K562 (cell line): Measurements from ENCODE around the gene NCMAP. TPM values are rescaled to one million over a fixed set of nuclear protein-coding genes. Genes with fewer than 3 reads are reported as not detected.

Experiments
- ATAC-seq: fragments of 200-7000 bp; cut with Tn5 transposase; 3 replicates; pipeline ENCODE4 v1.9.1; 2020; ENCODE audit warnings: moderate library complexity
- BruUV-seq: library from RNA; stranded (reverse); fragments of 400-500 nt; replicated peaks from 2 replicates; lab custom pipeline; 2021; lab: Mats Ljungman, UMichigan
- CTCF ChIA-PET: fragments of 300-600 bp; formaldehyde crosslinking; extraction: SDS; loops from one replicate; lab custom pipeline; 2021; ENCODE audit warnings: low intra/inter-chr PET ratio; lab: Yijun Ruan, JAX
- POLR2A ChIA-PET: fragments of 300-600, 350-650 bp; sonication (Branson Sonifier 250); formaldehyde crosslinking; extraction: SDS; loops from one replicate; lab custom pipeline; 2021; ENCODE audit warnings: antibody characterized with exemption, inconsistent platforms; lab: Yijun Ruan, JAX
- DNase-seq, 4 experiments: peaks; one replicate each; pipeline versions ENCODE4 v3.0.0 to v3.0.0-alpha.2; 2011 to 2018; ENCODE audit warnings: low spot score in 3 of 4, mixed read lengths in 3 of 4; ENCODE audit errors: extremely low read depth in 1 of 4
- FAIRE-seq: peaks from 2 replicates; lab custom pipeline; 2011; peaks lifted over from hg19 to GRCh38; lab: Jason Lieb, UNC
- H2AFZ ChIP-seq: 2 replicates; pipeline ENCODE4 v1.6.0; 2011; ENCODE audit warnings: low read depth, low read length, control low read depth, inconsistent platforms
- H3K27ac ChIP-seq: fragments of 200-600 bp; 3 replicates; pipeline ENCODE4 v1.8.0; 2011; ENCODE audit warnings: low read depth, mild to moderate bottlenecking, control low read depth, inconsistent platforms, low read length, moderate library complexity, mixed read lengths; ENCODE audit errors: extremely low read depth
- H3K27me3 ChIP-seq, 2 experiments: fragments of 300-600 bp in 1 of 2; 2 replicates in 1 of 2; 3 replicates in 1 of 2; pipeline versions ENCODE4 v1.6.0 to v1.8.0; 2011; ENCODE audit warnings: inconsistent platforms in 2 of 2, low read length in 2 of 2, mild to moderate bottlenecking in 1 of 2, mixed read lengths in 1 of 2, moderate library complexity in 1 of 2; ENCODE audit not compliant: control insufficient read depth in 2 of 2, insufficient read depth in 2 of 2
- H3K36me3 ChIP-seq: fragments of 300-600 bp; 3 replicates; pipeline ENCODE4 v1.8.0; 2011; ENCODE audit warnings: mild to moderate bottlenecking, low read length, inconsistent platforms; ENCODE audit not compliant: control insufficient read depth, insufficient read depth
- H3K4me1 ChIP-seq, 2 experiments: fragments of 200-600 bp in 1 of 2; replicated peaks in 1 of 2; 2 replicates in 1 of 2; 3 replicates in 1 of 2; pipeline versions ENCODE4 v1.5.1 to v1.8.0; 2011; ENCODE audit warnings: inconsistent platforms in 2 of 2, low read length in 2 of 2, mild to moderate bottlenecking in 1 of 2, mixed read lengths in 1 of 2, moderate library complexity in 1 of 2; ENCODE audit not compliant: control insufficient read depth in 2 of 2, insufficient read depth in 2 of 2
- H3K4me2 ChIP-seq: 2 replicates; pipeline ENCODE4 v1.6.1; 2011; ENCODE audit warnings: low read length, control low read depth, inconsistent platforms, mixed read lengths; ENCODE audit not compliant: insufficient read depth
- H3K4me3 ChIP-seq: fragments of 200-600 bp; sonication (generic), shearing (Covaris generic); 2 replicates; pipeline ENCODE4 v1.5.1; 2016; ENCODE audit warnings: control low read depth, inconsistent platforms
- H3K79me2 ChIP-seq: fragments of 200-600 bp; 3 replicates; pipeline ENCODE4 v1.8.0; 2011; ENCODE audit warnings: low read length, inconsistent platforms; ENCODE audit not compliant: control insufficient read depth, insufficient read depth
- H3K9ac ChIP-seq, 2 experiments: 2 replicates each; pipeline versions ENCODE4 v1.6.0 to v1.6.1; 2011; ENCODE audit warnings: low read depth in 2 of 2, low read length in 2 of 2, control low read depth in 1 of 2, inconsistent platforms in 1 of 2, mild to moderate bottlenecking in 1 of 2, mixed read lengths in 1 of 2; ENCODE audit not compliant: insufficient read depth in 1 of 2
- H3K9me1 ChIP-seq: one replicate; pipeline ENCODE4 v1.6.0; 2011; ENCODE audit warnings: inconsistent platforms, mild to moderate bottlenecking, low read length, moderate library complexity; ENCODE audit not compliant: control insufficient read depth, insufficient read depth
- H3K9me3 ChIP-seq: replicated peaks from 2 replicates; pipeline ENCODE4 v1.5.1; 2011; ENCODE audit warnings: low read depth, low read length, inconsistent platforms; ENCODE audit not compliant: control insufficient read depth, insufficient read depth
- H4K20me1 ChIP-seq: replicated peaks from 2 replicates; pipeline ENCODE4 v1.6.1; 2011; ENCODE audit warnings: low read length, inconsistent platforms, mixed read lengths; ENCODE audit not compliant: control insufficient read depth, insufficient read depth
- BACH1 ChIP-seq: fragments of 200-800 bp; sonication (Bioruptor generic); IDR thresholded peaks from 2 replicates; pipeline ENCODE4 v1.6.1; 2016; ENCODE audit warnings: missing genetic modification characterization, missing compliant biosample characterization
- BRCA1 ChIP-seq, 2 experiments: fragments of 450-650 bp in 1 of 2; sonication (generic) in 1 of 2; formaldehyde crosslinking in 1 of 2; IDR thresholded peaks; 2 replicates each; pipeline versions ENCODE4 v1.5.0 to v1.6.1; 2017 to 2020; ENCODE audit warnings: mild to moderate bottlenecking in 1 of 2, missing genetic modification reagents in 1 of 2
- CXXC5 ChIP-seq: fragments of 250-450 bp; sonication (Bioruptor Pico); IDR thresholded peaks from 2 replicates; pipeline ENCODE4 v1.8.0; 2022; ENCODE audit warnings: inconsistent platforms, mild to moderate bottlenecking, moderate library complexity
- ESRRA ChIP-seq: fragments of 450-650 bp; IDR thresholded peaks from 2 replicates; pipeline ENCODE4 v1.6.1; 2014; ENCODE audit warnings: low read depth, mild to moderate bottlenecking, moderate library complexity, borderline replicate concordance
- GMEB1 ChIP-seq: fragments of 250-450 bp; sonication (Bioruptor Pico); IDR thresholded peaks from 2 replicates; pipeline ENCODE4 v1.4.0; 2020; ENCODE audit warnings: mild to moderate bottlenecking
- RAD21 ChIP-seq, 2 experiments: fragments of 250-450 bp in 1 of 2; fragments of 450-650 bp in 1 of 2; sonication (Bioruptor Pico) in 1 of 2; formaldehyde crosslinking in 1 of 2; IDR thresholded peaks in 1 of 2; conservative IDR thresholded peaks in 1 of 2; 2 replicates each; pipeline versions ENCODE4 v1.4.0 to v1.8.0; 2020 to 2022; ENCODE audit warnings: mild to moderate bottlenecking in 2 of 2, moderate library complexity in 1 of 2
- SREBF2 ChIP-seq: sonication (generic); formaldehyde crosslinking; IDR thresholded peaks from 2 replicates; pipeline ENCODE4 v1.4.0; 2020; ENCODE audit warnings: mild to moderate bottlenecking, missing genetic modification reagents
- XRCC3 ChIP-seq: fragments of 450-650 bp; IDR thresholded peaks from 2 replicates; pipeline ENCODE4 v1.6.1; 2017; ENCODE audit warnings: mild to moderate bottlenecking, moderate library complexity
- ZNF512 ChIP-seq: IDR thresholded peaks from 2 replicates; pipeline ENCODE4 v1.6.1; 2016; ENCODE audit warnings: missing genetic modification characterization, missing compliant biosample characterization
- ZNF561 ChIP-seq: fragments of 450-650 bp; formaldehyde crosslinking; conservative IDR thresholded peaks from 2 replicates; pipeline ENCODE4 v1.4.0; 2020; ENCODE audit warnings: mild to moderate bottlenecking, moderate library complexity
- WGBS: fragments of 100-300 bp; shearing (Covaris generic); methylation state at CpG from one replicate; pipeline ENCODE4 v1.1.6; 2016; ENCODE audit warnings: low coverage, mixed read lengths; ENCODE audit not compliant: insufficient coverage; ENCODE audit errors: missing lambda C conversion rate; 5-methylcytosine and 5-hydroxymethylcytosine counted together
- in situ Hi-C: fragments of 300-500 bp; cut with MboI; formaldehyde crosslinking; loops from 4 replicates; pipeline ENCODE4 v1.15.0; 2018; ENCODE audit warnings: inconsistent platforms, mixed read lengths
- intact Hi-C: fragments of 100-400 bp; cut with micrococcal nuclease; formaldehyde crosslinking; loops from 2 replicates; pipeline ENCODE4 v1.14.2; 2022
- polyA plus RNA-seq, 8 experiments: library from polyadenylated mRNA; depleted of rRNA in 4 of 8; stranded (reverse) in 5 of 8; unstranded in 3 of 8; fragments of >200 nt; fragmentation: Nextera tagmentation in 2 of 8; fragmentation: Illumina TruSeq in 1 of 8; extraction: Ambion mirVana in 2 of 8; extraction: Trizol in 1 of 8; gene quantifications; 2 replicates each; pipeline versions ENCODE4 v1.2.1 to v1.2.3, GENCODE V29; 2011 to 2014; ENCODE audit warnings: inconsistent platforms in 1 of 8, missing spikeins in 1 of 8
- total RNA-seq, 7 experiments: library from RNA; depleted of rRNA in 6 of 7; stranded (reverse); fragments of >200 nt in 6 of 7; fragmentation: Illumina TruSeq in 2 of 7; extraction: Trizol in 2 of 7; gene quantifications; 2 replicates each; pipeline versions ENCODE4 v1.2.1 to v1.2.3, GENCODE V29; 2011 to 2021; ENCODE audit warnings: low replicate concordance in 1 of 7
- TF ChIP-seq, protein P1 (sequence below): sonication (generic); IDR thresholded peaks from 2 replicates; pipeline ENCODE4 v1.6.1; 2016

Gene NCMAP
- total and polyA plus RNA-seq, 9 of the 15 experiments (the other 6 are each of a cell fraction or from before 2014, with no cell fraction given) = 0.03 TPM; not detected in 8

GRCh38 chr1:24586970-24587820 is 31.3 kb downstream of the NCMAP start (continued):
- TF ChIP-seq BRCA1 (IDR thresholded peaks at IDR 0.05) = no peak
- TF ChIP-seq BRCA1 (CRISPR knock-in tag; IDR thresholded peaks at IDR 0.05) = no peak
- TF ChIP-seq ESRRA = peak; percentile 65; the same call in 1 of the 2 replicates
- TF ChIP-seq CXXC5 (CRISPR knock-in tag) = no peak
- TF ChIP-seq RAD21 (CRISPR knock-in tag; conservative IDR thresholded peaks at IDR 0.05 in 1 of 2, IDR thresholded peaks at IDR 0.05 in 1 of 2) = peak; percentile 16 to 62; a peak in 2 of 4 replicates

- DNase-seq (no peak), FAIRE-seq (no peak), ATAC-seq (no peak)
- Histone ChIP-seq H3K27ac (no peak overlapping the region), H3K4me3 (no peak overlapping the region), H3K4me2 (no peak overlapping the region), H4K20me1 (no peaks in the 10 kb centered on the region; the same call in 1 of the 2 replicates), H2AFZ (no peak overlapping the region), H3K36me3 (no peaks in the 10 kb centered on the region), H3K9me1 (no peaks in the 10 kb centered on the region), H3K4me1 (peaks cover 14 to 16% of the 10 kb centered on the region in 2 experiments; a peak in 4 of 5 replicates), H3K79me2 (no peaks in the 10 kb centered on the region), H3K9ac (no peak overlapping the region), H3K27me3 (peaks cover 25 to 46% of the 10 kb centered on the region in 2 experiments; a peak in 4 of 5 replicates)
- in situ Hi-C loops = no loop called here
- POLR2A ChIA-PET = no interaction called here
- BruUV-seq = no TSS peak
- TF ChIP-seq SREBF2 (CRISPR knock-in tag) (no peak), ZNF512 (no peak), BACH1 (tag) (no peak), ZNF561 (no peak), XRCC3 (no peak), GMEB1 (CRISPR knock-in tag) (no peak)
- TF ChIP-seq, protein P1, sequence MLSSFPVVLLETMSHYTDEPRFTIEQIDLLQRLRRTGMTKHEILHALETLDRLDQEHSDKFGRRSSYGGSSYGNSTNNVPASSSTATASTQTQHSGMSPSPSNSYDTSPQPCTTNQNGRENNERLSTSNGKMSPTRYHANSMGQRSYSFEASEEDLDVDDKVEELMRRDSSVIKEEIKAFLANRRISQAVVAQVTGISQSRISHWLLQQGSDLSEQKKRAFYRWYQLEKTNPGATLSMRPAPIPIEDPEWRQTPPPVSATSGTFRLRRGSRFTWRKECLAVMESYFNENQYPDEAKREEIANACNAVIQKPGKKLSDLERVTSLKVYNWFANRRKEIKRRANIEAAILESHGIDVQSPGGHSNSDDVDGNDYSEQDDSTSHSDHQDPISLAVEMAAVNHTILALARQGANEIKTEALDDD = no peak
- TF ChIP-seq, all 486 proteins: peak for 0
- CTCF ChIA-PET = no interaction called here
- no peaks in the 10 kb centered on the region for H3K9me3 ChIP-seq
- intact Hi-C loops = loop anchor here (5.0 kb wide), 1 partner anchor 51 kb away; no protein-coding TSS in a partner anchor
- 4% methylated on average over 5 of the region's 5 CpGs for WGBS
Observed at GRCh38 chr1:24588573-24588972, 32.7 kb downstream of the NCMAP start.
